Mesendoderm (in vitro differentiated cells): ENCODE measurements around the gene ZFP1.

Experiments
- DNase-seq: peaks from one replicate; pipeline ENCODE4 v3.0.0; 2013
- H2AK5ac ChIP-seq: 2 replicates; pipeline ENCODE4 v1.6.1; 2013; ENCODE audit warnings: low read length, inconsistent platforms
- H2BK120ac ChIP-seq: 2 replicates; pipeline ENCODE4 v1.6.1; 2013; ENCODE audit warnings: low read depth, mild to moderate bottlenecking, low read length, moderate library complexity, mixed read lengths
- H2BK15ac ChIP-seq: replicated peaks from 2 replicates; pipeline ENCODE4 v1.6.1; 2013; ENCODE audit warnings: low read depth, mild to moderate bottlenecking, moderate library complexity
- H2BK5ac ChIP-seq: 2 replicates; pipeline ENCODE4 v1.6.1; 2013; ENCODE audit warnings: low read length, inconsistent platforms
- H3K18ac ChIP-seq: 2 replicates; pipeline ENCODE4 v1.6.1; 2013; ENCODE audit warnings: mild to moderate bottlenecking, low read length, mixed read lengths
- H3K23ac ChIP-seq: one replicate; pipeline ENCODE4 v1.6.1; 2013; ENCODE audit warnings: low read length
- H3K27ac ChIP-seq: 2 replicates; pipeline ENCODE4 v1.5.1; 2013; ENCODE audit warnings: low read depth, mild to moderate bottlenecking, inconsistent platforms, low read length, moderate library complexity
- H3K27me3 ChIP-seq: 2 replicates; pipeline ENCODE4 v1.6.1; 2013; ENCODE audit warnings: low read length, control low read depth, mild to moderate bottlenecking, inconsistent platforms; ENCODE audit not compliant: insufficient read depth, poor library complexity
- H3K36me3 ChIP-seq: 2 replicates; pipeline ENCODE4 v1.6.1; 2013; ENCODE audit warnings: low read length, inconsistent platforms; ENCODE audit not compliant: control insufficient read depth, insufficient read depth
- H3K4ac ChIP-seq: one replicate; pipeline ENCODE4 v1.6.1; 2013; ENCODE audit warnings: low read depth, mild to moderate bottlenecking, low read length, moderate library complexity
- H3K4me1 ChIP-seq: 2 replicates; pipeline ENCODE4 v1.6.1; 2013; ENCODE audit warnings: low read depth, low read length, inconsistent platforms; ENCODE audit not compliant: control insufficient read depth
- H3K4me2 ChIP-seq: 2 replicates; pipeline ENCODE4 v1.6.1; 2013; ENCODE audit warnings: low read length
- H3K4me3 ChIP-seq: 2 replicates; pipeline ENCODE4 v1.5.1; 2013; ENCODE audit warnings: mild to moderate bottlenecking, low read length
- H3K56ac ChIP-seq: one replicate; pipeline ENCODE4 v1.6.1; 2013; ENCODE audit warnings: low read length
- H3K79me1 ChIP-seq: 2 replicates; pipeline ENCODE4 v1.6.1; 2013; ENCODE audit warnings: low read length, inconsistent platforms
- H3K79me2 ChIP-seq: 2 replicates; pipeline ENCODE4 v1.6.1; 2013; ENCODE audit warnings: mild to moderate bottlenecking, low read length; ENCODE audit not compliant: control insufficient read depth, insufficient read depth
- H3K9ac ChIP-seq: 2 replicates; pipeline ENCODE4 v1.6.1; 2013; ENCODE audit warnings: low read length, inconsistent platforms
- H4K5ac ChIP-seq: one replicate; pipeline ENCODE4 v1.6.1; 2013; ENCODE audit warnings: low read length
- H4K8ac ChIP-seq: one replicate; pipeline ENCODE4 v1.6.1; 2013; ENCODE audit warnings: low read depth, mild to moderate bottlenecking, control low read depth, low read length, moderate library complexity
- WGBS: extraction: QIAGEN DNeasy Blood & Tissue Kit; methylation state at CpG from one replicate; pipeline ENCODE4 v1.1.7; 2013; ENCODE audit warnings: low lambda C conversion rate, missing lambda C conversion rate; ENCODE audit not compliant: insufficient coverage; ENCODE audit errors: extremely low coverage; 5-methylcytosine and 5-hydroxymethylcytosine counted together

Gene ZFP1

DNA sequence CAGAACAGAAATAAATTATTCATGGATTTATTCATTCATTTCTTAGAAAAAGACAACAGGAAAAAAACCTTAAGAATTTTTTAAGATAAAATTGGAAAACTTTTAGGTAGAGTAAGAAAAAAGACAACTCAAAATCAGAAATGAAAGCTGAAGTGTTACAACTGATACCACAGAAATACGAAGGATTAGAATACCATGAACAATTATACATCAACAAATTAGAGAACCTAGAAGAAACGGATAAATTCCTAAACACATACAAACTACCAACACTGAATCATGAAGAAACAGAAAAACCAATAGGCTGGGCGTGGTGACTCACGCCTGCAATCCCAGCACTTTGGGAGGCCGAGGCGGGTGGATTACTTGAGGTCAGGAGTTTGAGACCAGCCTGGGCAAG is 30.9 kb downstream of the ZFP1 start:
- no peaks in the 10 kb centered on the region for H3K79me1 ChIP-seq
- WGBS = no CpG with 5 or more reads among the region's 6 CpGs
- H3K56ac ChIP-seq = no peak overlapping the region
- H3K79me2 ChIP-seq = no peaks in the 10 kb centered on the region
- H4K5ac ChIP-seq = no peak overlapping the region
- no peak overlapping the region for H3K9ac ChIP-seq
- H2BK120ac ChIP-seq = no peak overlapping the region
- no peak overlapping the region for H2BK15ac ChIP-seq
- no peaks in the 10 kb centered on the region for H3K27me3 ChIP-seq
- H3K4me3 ChIP-seq = no peak overlapping the region
- no peak overlapping the region for H3K27ac ChIP-seq
- no peak overlapping the region for H2BK5ac ChIP-seq
- DNase-seq = no peak
- no peak overlapping the region for H2AK5ac ChIP-seq
- no peak overlapping the region for H4K8ac ChIP-seq
- no peak overlapping the region for H3K18ac ChIP-seq
- H3K36me3 ChIP-seq = no peaks in the 10 kb centered on the region
- no peak overlapping the region for H3K23ac ChIP-seq
- H3K4ac ChIP-seq = no peak overlapping the region
- no peaks in the 10 kb centered on the region for H3K4me1 ChIP-seq
- no peak overlapping the region for H3K4me2 ChIP-seq

DNA sequence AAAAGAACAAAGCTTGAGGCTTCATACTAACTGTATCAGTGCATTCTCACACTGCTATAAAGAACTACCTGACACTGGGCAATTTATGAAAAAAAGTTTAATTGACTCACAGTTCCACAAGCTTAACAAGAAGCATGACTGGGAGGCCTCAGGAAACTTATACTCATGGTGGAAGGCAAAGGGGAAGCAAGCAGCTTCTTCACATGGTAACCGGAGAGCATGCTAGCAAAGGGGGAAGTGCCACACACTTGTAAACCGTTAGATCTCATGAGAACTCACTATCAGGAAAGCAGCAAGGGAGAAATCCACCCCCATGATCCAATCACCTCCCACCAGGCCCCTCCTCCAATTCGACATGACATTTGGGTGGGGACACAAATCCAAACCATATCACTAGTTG is 33.3 kb downstream of the ZFP1 start:
- Histone ChIP-seq H4K8ac (no peak overlapping the region), H3K56ac (no peak overlapping the region), H3K36me3 (no peaks in the 10 kb centered on the region), H3K79me2 (no peaks in the 10 kb centered on the region), H3K27ac (no peak overlapping the region), H2BK5ac (no peak overlapping the region), H3K4me2 (no peak overlapping the region), H3K18ac (no peak overlapping the region), H2BK120ac (no peak overlapping the region), H3K4me3 (no peak overlapping the region), H3K4ac (no peak overlapping the region), H4K5ac (no peak overlapping the region), H2BK15ac (no peak overlapping the region), H3K4me1 (no peaks in the 10 kb centered on the region), H3K23ac (no peak overlapping the region), H3K79me1 (no peaks in the 10 kb centered on the region), H3K9ac (no peak overlapping the region), H3K27me3 (no peaks in the 10 kb centered on the region), H2AK5ac (no peak overlapping the region)
- no CpG with 5 or more reads among the region's 3 CpGs for WGBS
- DNase-seq = no peak

DNA sequence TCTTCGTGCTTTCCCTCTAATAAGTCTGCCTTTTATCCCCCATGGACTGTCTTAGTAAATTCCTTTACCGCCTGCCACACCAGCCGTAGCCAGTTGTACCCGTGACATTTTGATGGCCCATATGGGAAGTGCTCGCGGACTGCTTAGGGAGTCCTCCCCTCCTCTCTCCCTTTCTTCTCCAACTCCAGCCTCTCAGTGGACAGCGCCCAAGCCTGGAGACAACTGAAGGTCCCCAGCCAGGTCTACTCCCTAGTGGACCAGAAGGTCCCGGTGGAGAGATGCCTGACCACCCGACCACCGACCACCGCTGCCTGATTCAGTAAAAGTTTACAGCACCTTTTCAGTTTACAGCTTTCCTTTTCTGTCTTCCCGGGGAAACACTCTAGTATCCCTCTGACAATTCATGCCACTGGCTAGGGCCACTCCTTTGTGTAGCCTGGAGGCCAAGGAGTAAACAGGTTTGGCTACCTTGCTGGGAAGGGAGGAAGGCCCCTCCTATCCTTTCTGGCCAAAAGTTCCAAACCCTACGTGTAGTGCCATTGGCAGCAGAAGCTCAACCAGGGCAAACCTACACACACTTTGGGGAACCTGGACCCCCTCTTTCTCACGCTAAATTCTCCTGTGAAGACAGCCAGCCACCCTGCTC is 40.6 kb downstream of the ZFP1 start:
- Histone ChIP-seq H2BK120ac (no peak overlapping the region), H3K27ac (no peak overlapping the region), H2BK5ac (no peak overlapping the region), H3K4me2 (no peak overlapping the region), H3K79me2 (no peaks in the 10 kb centered on the region), H3K56ac (no peak overlapping the region), H3K4me3 (no peak overlapping the region), H3K4me1 (no peaks in the 10 kb centered on the region), H4K8ac (no peak overlapping the region), H3K23ac (no peak overlapping the region), H3K9ac (no peak overlapping the region), H3K4ac (no peak overlapping the region), H3K27me3 (no peaks in the 10 kb centered on the region), H2AK5ac (no peak overlapping the region), H3K36me3 (no peaks in the 10 kb centered on the region), H2BK15ac (no peak overlapping the region), H3K18ac (no peak overlapping the region), H4K5ac (no peak overlapping the region), H3K79me1 (no peaks in the 10 kb centered on the region)
- DNase-seq = no peak
- no CpG with 5 or more reads among the region's 14 CpGs for WGBS

DNA sequence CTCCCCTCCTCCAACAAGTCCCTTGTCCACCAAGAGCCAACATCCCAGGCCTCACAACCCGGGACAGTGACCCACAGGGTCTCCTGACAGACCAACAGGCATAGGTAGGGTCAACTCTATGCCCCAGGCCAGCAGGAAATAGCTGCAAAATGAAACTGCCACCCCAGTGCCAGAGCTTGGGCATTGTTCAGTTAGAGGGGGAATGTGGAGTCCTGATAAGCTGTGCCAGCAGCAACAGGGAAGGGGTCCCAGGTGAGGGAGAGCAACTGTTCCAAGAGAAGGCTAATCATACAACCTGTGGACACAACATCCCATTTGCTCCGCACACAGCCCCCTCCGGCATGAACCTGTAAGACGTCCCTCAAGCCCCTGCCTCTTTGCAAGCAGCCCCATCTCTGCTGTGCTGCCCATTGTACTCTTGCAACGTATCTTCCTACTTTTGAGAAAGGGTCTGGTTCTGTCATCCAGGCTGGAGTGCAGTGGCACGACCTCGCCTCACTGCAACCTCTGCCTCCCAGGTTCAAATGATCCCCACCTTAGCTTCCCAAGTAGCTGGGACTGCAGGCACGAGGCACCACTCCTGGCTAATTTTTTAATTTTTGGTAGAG is 41.4 kb downstream of the ZFP1 start:
- Histone ChIP-seq H3K4me3 (no peak overlapping the region), H3K4ac (no peak overlapping the region), H3K56ac (no peak overlapping the region), H3K4me2 (no peak overlapping the region), H3K9ac (no peak overlapping the region), H3K36me3 (no peaks in the 10 kb centered on the region), H3K79me2 (no peaks in the 10 kb centered on the region), H2BK5ac (no peak overlapping the region), H3K18ac (no peak overlapping the region), H2BK120ac (no peak overlapping the region), H3K27ac (no peak overlapping the region), H3K23ac (no peak overlapping the region), H3K4me1 (no peaks in the 10 kb centered on the region), H3K27me3 (no peaks in the 10 kb centered on the region), H4K5ac (no peak overlapping the region), H3K79me1 (no peaks in the 10 kb centered on the region), H2AK5ac (no peak overlapping the region), H4K8ac (no peak overlapping the region), H2BK15ac (no peak overlapping the region)
- no CpG with 5 or more reads among the region's 8 CpGs for WGBS
- DNase-seq = no peak

DNA sequence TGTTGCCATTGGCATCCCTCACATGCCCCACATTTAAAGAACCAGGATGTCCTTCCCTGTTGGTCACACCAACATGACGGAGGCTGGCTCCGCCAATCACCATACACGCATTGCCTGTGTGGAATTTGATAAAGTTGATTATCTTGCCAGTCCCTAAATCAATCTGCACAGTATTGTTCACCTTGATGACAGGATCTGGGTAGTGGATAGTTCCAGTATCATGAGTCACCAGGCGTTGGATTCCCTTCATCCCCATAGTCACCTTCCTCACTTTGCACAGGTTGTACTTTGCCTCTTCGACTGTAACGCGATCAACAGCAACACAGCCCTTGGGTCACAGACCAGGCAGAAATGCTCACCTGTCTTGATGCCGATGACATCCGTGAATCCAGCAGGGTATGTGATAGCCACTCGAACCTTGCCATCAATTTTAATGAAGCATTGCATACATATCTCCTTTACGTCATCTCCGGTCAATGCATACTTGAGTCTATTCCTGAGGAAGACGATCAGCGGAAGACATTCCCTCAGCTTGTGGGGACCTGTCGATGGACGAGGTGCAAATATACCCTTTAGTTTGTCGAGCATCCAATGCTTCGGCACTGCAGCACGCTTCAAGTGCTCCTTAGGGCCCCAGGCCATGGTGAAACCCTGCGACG is 44.4 kb downstream of the ZFP1 start:
- H3K56ac ChIP-seq = no peak overlapping the region
- no peak overlapping the region for H3K4me3 ChIP-seq
- H4K5ac ChIP-seq = no peak overlapping the region
- H2AK5ac ChIP-seq = no peak overlapping the region
- H3K79me1 ChIP-seq = no peaks in the 10 kb centered on the region
- H2BK5ac ChIP-seq = no peak overlapping the region
- H3K36me3 ChIP-seq = no peaks in the 10 kb centered on the region
- no peak overlapping the region for H2BK15ac ChIP-seq
- H3K23ac ChIP-seq = no peak overlapping the region
- no peaks in the 10 kb centered on the region for H3K79me2 ChIP-seq
- H3K4me2 ChIP-seq = no peak overlapping the region
- no CpG with 5 or more reads among the region's 21 CpGs for WGBS
- H3K27me3 ChIP-seq = no peaks in the 10 kb centered on the region
- no peak overlapping the region for H3K18ac ChIP-seq
- no peak overlapping the region for H3K4ac ChIP-seq
- no peak overlapping the region for H4K8ac ChIP-seq
- no peak overlapping the region for H2BK120ac ChIP-seq
- H3K4me1 ChIP-seq = no peaks in the 10 kb centered on the region
- H3K27ac ChIP-seq = no peak overlapping the region
- H3K9ac ChIP-seq = no peak overlapping the region
- DNase-seq = no peak
